ENCODE measurements around the gene VEGFD.

VEGFD gene

GRCh38 chrX:15418041-15418706 is 34.0 kb upstream of the VEGFD start:
- H3K9me3 ChIP-seq (ENCODE audit: severe bottlenecking), result no peaks in the 10 kb centered on the region
- no peak overlapping the region for H3K27ac ChIP-seq (ENCODE audit: poor library complexity, severe bottlenecking)
- no peak overlapping the region for H3K4me3 ChIP-seq (ENCODE audit: severe bottlenecking)
- ATAC-seq (ENCODE audit: low read depth), result no peak
- TF ChIP-seq CTCF (IDR thresholded peaks at IDR 0.05; ENCODE audit: poor library complexity, severe bottlenecking), result no peak
- no peaks in the 10 kb centered on the region for H3K27me3 ChIP-seq (ENCODE audit: insufficient read depth, poor library complexity, severe bottlenecking)
- no peaks in the 10 kb centered on the region for H3K4me1 ChIP-seq (ENCODE audit: insufficient read depth, poor library complexity, severe bottlenecking)
- H3K36me3 ChIP-seq (ENCODE audit: low read depth), result no peaks in the 10 kb centered on the region
- no peak for DNase-seq (ENCODE audit: low spot score)

- H3K4me3 ChIP-seq (ENCODE audit: severe bottlenecking), result no peak overlapping the region
- no peaks in the 10 kb centered on the region for H3K4me1 ChIP-seq (ENCODE audit: insufficient read depth, poor library complexity, severe bottlenecking)
- TF ChIP-seq CTCF (IDR thresholded peaks at IDR 0.05; ENCODE audit: poor library complexity, severe bottlenecking), result no peak
- H3K27ac ChIP-seq (ENCODE audit: poor library complexity, severe bottlenecking), result no peak overlapping the region
- no peaks in the 10 kb centered on the region for H3K36me3 ChIP-seq (ENCODE audit: low read depth)
- no peaks in the 10 kb centered on the region for H3K9me3 ChIP-seq (ENCODE audit: severe bottlenecking)
- ATAC-seq (ENCODE audit: low read depth) (no peak), DNase-seq (ENCODE audit: low spot score) (no peak)
- H3K27me3 ChIP-seq (ENCODE audit: insufficient read depth, poor library complexity, severe bottlenecking), result no peaks in the 10 kb centered on the region
These were observed 32.1 kb upstream of the VEGFD start for GRCh38 chrX:15416133-15416993.

GRCh38 chrX:15413101-15413500 is 28.9 kb upstream of the VEGFD start:
- DNase-seq (ENCODE audit: low spot score), result no peak
- Histone ChIP-seq H3K4me3 (ENCODE audit: severe bottlenecking) (no peak overlapping the region), H3K27ac (ENCODE audit: poor library complexity, severe bottlenecking) (no peak overlapping the region), H3K36me3 (ENCODE audit: low read depth) (no peaks in the 10 kb centered on the region), H3K27me3 (ENCODE audit: insufficient read depth, poor library complexity, severe bottlenecking) (no peaks in the 10 kb centered on the region), H3K9me3 (ENCODE audit: severe bottlenecking) (no peaks in the 10 kb centered on the region), H3K4me1 (ENCODE audit: insufficient read depth, poor library complexity, severe bottlenecking) (no peaks in the 10 kb centered on the region)
- TF ChIP-seq CTCF (IDR thresholded peaks at IDR 0.05; ENCODE audit: poor library complexity, severe bottlenecking), result no peak
- ATAC-seq (ENCODE audit: low read depth), result no peak

- no peak overlapping the region for H3K4me3 ChIP-seq (ENCODE audit: severe bottlenecking)
- no peak overlapping the region for H3K27ac ChIP-seq (ENCODE audit: poor library complexity, severe bottlenecking)
- TF ChIP-seq CTCF (IDR thresholded peaks at IDR 0.05; ENCODE audit: poor library complexity, severe bottlenecking), result no peak
- no peaks in the 10 kb centered on the region for H3K27me3 ChIP-seq (ENCODE audit: insufficient read depth, poor library complexity, severe bottlenecking)
- H3K9me3 ChIP-seq (ENCODE audit: severe bottlenecking), result no peaks in the 10 kb centered on the region
- no peaks in the 10 kb centered on the region for H3K4me1 ChIP-seq (ENCODE audit: insufficient read depth, poor library complexity, severe bottlenecking)
- H3K36me3 ChIP-seq (ENCODE audit: low read depth), result no peaks in the 10 kb centered on the region
- no peak for ATAC-seq (ENCODE audit: low read depth)
- no peak for DNase-seq (ENCODE audit: low spot score)
These were observed 26.7 kb upstream of the VEGFD start for GRCh38 chrX:15410947-15411346.

- no peak overlapping the region for H3K4me3 ChIP-seq (ENCODE audit: severe bottlenecking)
- no peak for ATAC-seq (ENCODE audit: low read depth)
- H3K27me3 ChIP-seq (ENCODE audit: insufficient read depth, poor library complexity, severe bottlenecking), result no peaks in the 10 kb centered on the region
- H3K27ac ChIP-seq (ENCODE audit: poor library complexity, severe bottlenecking), result no peak overlapping the region
- H3K36me3 ChIP-seq (ENCODE audit: low read depth), result no peaks in the 10 kb centered on the region
- H3K4me1 ChIP-seq (ENCODE audit: insufficient read depth, poor library complexity, severe bottlenecking), result no peaks in the 10 kb centered on the region
- DNase-seq (ENCODE audit: low spot score), result no peak
- TF ChIP-seq CTCF (IDR thresholded peaks at IDR 0.05; ENCODE audit: poor library complexity, severe bottlenecking), result no peak
- no peaks in the 10 kb centered on the region for H3K9me3 ChIP-seq (ENCODE audit: severe bottlenecking)
These were observed 26.2 kb upstream of the VEGFD start for GRCh38 chrX:15410430-15410829.
